Measurements from ENCODE around the gene CAND2. TPM values are rescaled to one million over a fixed set of nuclear protein-coding genes. Genes with fewer than 3 reads are reported as not detected.

Gene CAND2
- polyA plus RNA-seq, 3 donors: not detected

DNA sequence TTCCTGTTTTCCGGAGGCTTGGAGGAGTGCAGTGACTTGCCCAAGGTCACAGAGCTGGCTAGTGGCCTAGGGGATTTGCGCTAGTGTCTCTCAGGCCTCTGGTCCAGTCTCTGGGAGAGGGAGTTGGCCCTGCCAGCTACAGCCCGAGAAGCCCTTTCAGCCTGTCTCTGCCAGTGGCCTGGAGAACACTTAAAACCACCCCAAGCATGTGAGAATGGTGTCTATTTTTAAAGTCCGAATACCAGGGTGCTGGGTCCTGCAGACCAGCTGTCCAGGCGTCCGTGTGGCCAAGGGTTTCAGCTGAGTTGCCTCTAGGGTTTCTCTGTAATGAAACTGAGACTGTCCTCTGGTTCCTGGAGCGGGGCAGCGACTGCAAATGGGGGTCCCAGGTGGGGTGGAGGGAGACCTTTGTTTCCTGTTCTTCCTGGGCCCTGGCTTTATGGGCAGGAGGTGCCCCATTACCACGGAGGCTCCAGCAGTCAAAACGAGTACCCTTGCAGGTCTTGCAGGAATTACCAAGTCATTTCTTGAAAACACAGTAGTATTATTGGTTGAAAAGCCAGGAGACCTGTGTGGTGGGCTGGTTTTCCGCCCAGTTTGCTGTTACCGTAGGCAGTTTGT, 2.2 kb downstream of the CAND2 start:
- Histone ChIP-seq H4K20me1 (ENCODE audit: insufficient read depth, low read length) (no peaks in the 10 kb centered on the region), H3K27ac (ENCODE audit: low read depth in 1 of 2, low read length in 2 of 2) (no peak overlapping the region), H3K36me3 (replicated peaks in 1 of 2; ENCODE audit: control insufficient read depth in 1 of 2, insufficient read depth in 2 of 2, low read length in 2 of 2) (no peaks in the 10 kb centered on the region), H3K4me2 (replicated peaks; ENCODE audit: extremely low read depth, low read length, poor library complexity, severe bottlenecking) (no peak overlapping the region), H3K4me1 (ENCODE audit: control insufficient read depth in 1 of 2, insufficient read depth in 2 of 2, low read length in 2 of 2) (peaks cover 8 to 11% of the 10 kb centered on the region in 2 donors), H3K9me3 (replicated peaks in 1 of 2; ENCODE audit: control insufficient read depth in 1 of 2, insufficient read depth in 1 of 2, low read length in 2 of 2) (no peaks in the 10 kb centered on the region), H3K4me3 (replicated peaks in 1 of 3; ENCODE audit: low read depth in 2 of 3, low read length in 3 of 3) (no peak overlapping the region), H2AFZ (ENCODE audit: insufficient read depth, low read depth, low read length, poor library complexity, severe bottlenecking) (no peak overlapping the region), H3K79me2 (ENCODE audit: insufficient read depth, low read length) (no peaks in the 10 kb centered on the region), H3K27me3 (ENCODE audit: control insufficient read depth in 2 of 2, insufficient read depth in 2 of 2, low read length in 2 of 2) (peaks cover 8 to 18% of the 10 kb centered on the region in 2 donors), H3K9ac (ENCODE audit: insufficient read depth, low read length, poor library complexity, severe bottlenecking) (no peak overlapping the region)
- no peak for DNase-seq
- Mint-ChIP-seq H3K4me1 (peaks cover 10% of the 10 kb centered on the region), H3K36me3 (no peaks in the 10 kb centered on the region), H3K9me3 (peaks cover 0 to 10% (median 2%) of the 10 kb centered on the region in 7 donors), H3K27me3 (ENCODE audit: low read depth in 3 of 3) (peaks cover 25 to 41% (median 36%) of the 10 kb centered on the region in 3 donors), H3K27ac (peak overlapping the region in 1 of 7 donors; percentile 27), H3K4me3 (no peak overlapping the region)
- WGBS (ENCODE audit: insufficient coverage): 78% methylated on average over 9 of the region's 12 CpGs
- TF ChIP-seq, protein P1, sequence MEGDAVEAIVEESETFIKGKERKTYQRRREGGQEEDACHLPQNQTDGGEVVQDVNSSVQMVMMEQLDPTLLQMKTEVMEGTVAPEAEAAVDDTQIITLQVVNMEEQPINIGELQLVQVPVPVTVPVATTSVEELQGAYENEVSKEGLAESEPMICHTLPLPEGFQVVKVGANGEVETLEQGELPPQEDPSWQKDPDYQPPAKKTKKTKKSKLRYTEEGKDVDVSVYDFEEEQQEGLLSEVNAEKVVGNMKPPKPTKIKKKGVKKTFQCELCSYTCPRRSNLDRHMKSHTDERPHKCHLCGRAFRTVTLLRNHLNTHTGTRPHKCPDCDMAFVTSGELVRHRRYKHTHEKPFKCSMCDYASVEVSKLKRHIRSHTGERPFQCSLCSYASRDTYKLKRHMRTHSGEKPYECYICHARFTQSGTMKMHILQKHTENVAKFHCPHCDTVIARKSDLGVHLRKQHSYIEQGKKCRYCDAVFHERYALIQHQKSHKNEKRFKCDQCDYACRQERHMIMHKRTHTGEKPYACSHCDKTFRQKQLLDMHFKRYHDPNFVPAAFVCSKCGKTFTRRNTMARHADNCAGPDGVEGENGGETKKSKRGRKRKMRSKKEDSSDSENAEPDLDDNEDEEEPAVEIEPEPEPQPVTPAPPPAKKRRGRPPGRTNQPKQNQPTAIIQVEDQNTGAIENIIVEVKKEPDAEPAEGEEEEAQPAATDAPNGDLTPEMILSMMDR (IDR thresholded peaks at IDR 0.05): no peak
- intact Hi-C loops (cut with micrococcal nuclease): no loop called here

DNA sequence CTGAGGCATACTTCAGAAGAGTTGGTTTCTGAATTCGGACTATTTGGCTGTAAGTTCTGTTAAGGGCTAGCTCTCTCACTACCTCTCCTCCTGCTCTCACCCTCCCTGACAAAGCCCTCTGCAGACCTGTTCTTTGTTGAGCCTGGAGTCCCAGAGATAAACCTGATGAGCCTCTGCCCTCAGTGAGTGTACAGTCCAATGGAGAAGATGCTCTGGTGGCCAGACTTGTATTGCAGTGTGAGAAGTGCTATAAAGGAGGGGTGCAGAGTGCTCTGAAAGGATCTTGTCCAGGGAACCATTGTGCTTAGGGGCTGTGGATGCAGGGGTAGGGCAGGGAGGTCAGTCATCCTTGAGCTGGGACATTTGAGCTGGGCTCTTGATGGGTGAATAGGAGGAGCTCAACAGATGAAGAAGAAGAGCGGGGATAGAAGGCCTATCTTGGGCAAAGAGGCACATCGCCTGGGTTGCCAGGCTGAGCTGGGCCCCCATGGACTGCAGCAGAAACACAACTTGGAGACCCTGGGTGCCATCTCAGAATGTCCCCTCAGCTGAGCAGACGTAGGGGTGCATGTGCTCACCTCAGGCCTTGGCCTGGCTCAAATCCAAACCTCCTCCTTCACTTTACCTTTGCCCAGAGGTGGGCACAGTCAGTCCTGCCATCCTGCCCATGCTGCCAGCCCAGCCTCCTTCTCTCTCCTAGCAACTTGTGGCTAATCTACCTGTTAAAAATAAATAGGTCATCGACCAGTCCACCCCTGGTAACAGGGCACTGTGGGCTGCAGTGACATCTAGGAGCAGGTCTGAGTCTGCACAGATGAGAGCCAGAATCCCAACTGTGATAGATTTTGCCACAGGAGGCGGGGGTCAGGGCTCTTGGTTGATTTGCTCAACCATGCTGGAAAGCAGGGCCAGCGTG, 3.3 kb downstream of the CAND2 start:
- Histone ChIP-seq H3K4me3 (replicated peaks in 1 of 3; ENCODE audit: low read depth in 2 of 3, low read length in 3 of 3) (no peak overlapping the region), H4K20me1 (ENCODE audit: insufficient read depth, low read length) (no peaks in the 10 kb centered on the region), H3K27me3 (ENCODE audit: control insufficient read depth in 2 of 2, insufficient read depth in 2 of 2, low read length in 2 of 2) (peaks cover 8 to 18% of the 10 kb centered on the region in 2 donors), H3K79me2 (ENCODE audit: insufficient read depth, low read length) (no peaks in the 10 kb centered on the region), H3K4me1 (ENCODE audit: control insufficient read depth in 1 of 2, insufficient read depth in 2 of 2, low read length in 2 of 2) (peaks cover 8 to 11% of the 10 kb centered on the region in 2 donors), H3K9me3 (replicated peaks in 1 of 2; ENCODE audit: control insufficient read depth in 1 of 2, insufficient read depth in 1 of 2, low read length in 2 of 2) (no peaks in the 10 kb centered on the region), H3K4me2 (replicated peaks; ENCODE audit: extremely low read depth, low read length, poor library complexity, severe bottlenecking) (no peak overlapping the region), H3K9ac (ENCODE audit: insufficient read depth, low read length, poor library complexity, severe bottlenecking) (no peak overlapping the region), H3K27ac (ENCODE audit: low read depth in 1 of 2, low read length in 2 of 2) (no peak overlapping the region), H2AFZ (ENCODE audit: insufficient read depth, low read depth, low read length, poor library complexity, severe bottlenecking) (no peak overlapping the region), H3K36me3 (replicated peaks in 1 of 2; ENCODE audit: control insufficient read depth in 1 of 2, insufficient read depth in 2 of 2, low read length in 2 of 2) (no peaks in the 10 kb centered on the region)
- Mint-ChIP-seq H3K27ac (peak overlapping the region in 1 of 7 donors; percentile 2), H3K27me3 (ENCODE audit: low read depth in 3 of 3) (peaks cover 26 to 33% (median 28%) of the 10 kb centered on the region in 3 donors), H3K4me1 (peaks cover 10% of the 10 kb centered on the region), H3K4me3 (no peak overlapping the region), H3K9me3 (peaks cover 0 to 6% (median 2%) of the 10 kb centered on the region in 7 donors), H3K36me3 (no peaks in the 10 kb centered on the region)
- intact Hi-C loops (cut with micrococcal nuclease): no loop called here
- DNase-seq: no peak
- TF ChIP-seq, protein P1 (IDR thresholded peaks at IDR 0.05): no peak
- WGBS (ENCODE audit: insufficient coverage): 92% methylated on average over 6 of the region's 7 CpGs
